BJ (cell line): ENCODE measurements around the gene GLA. TPM values are rescaled to one million over a fixed set of nuclear protein-coding genes. Genes with fewer than 3 reads are reported as not detected.

Experiments used
- CTCF ChIA-PET: fragments of 350-600 bp; formaldehyde crosslinking; extraction: SDS; loops from one replicate; lab custom pipeline; 2021; ENCODE audit warnings: antibody characterized with exemption, inconsistent platforms; lab: Yijun Ruan, JAX
- POLR2A ChIA-PET: fragments of 300-600 bp; sonication (Branson Sonifier 250); formaldehyde crosslinking; extraction: SDS; loops from one replicate; lab custom pipeline; 2021; ENCODE audit warnings: antibody characterized with exemption; lab: Charles Lee
- DNase-seq: peaks from one replicate; pipeline ENCODE4 v3.0.0-alpha.2; 2011; ENCODE audit warnings: low read depth
- H3K27me3 ChIP-seq: 2 replicates; pipeline ENCODE4 v1.6.0; 2011; ENCODE audit warnings: low read length; ENCODE audit not compliant: control insufficient read depth, insufficient read depth
- H3K36me3 ChIP-seq: 2 replicates; pipeline ENCODE4 v1.5.1; 2011; ENCODE audit warnings: low read length; ENCODE audit not compliant: control insufficient read depth, insufficient read depth
- H3K4me3 ChIP-seq: 2 replicates; pipeline ENCODE4 v1.5.1; 2011; ENCODE audit warnings: low read depth, mild to moderate bottlenecking, control low read depth, low read length
- polyA plus RNA-seq: library from polyadenylated mRNA; depleted of rRNA; stranded (reverse); fragments of >200 nt; gene quantifications from 2 replicates; pipeline ENCODE4 v1.2.3, GENCODE V29; 2011
- TF ChIP-seq, protein P1 (sequence below): IDR thresholded peaks from 2 replicates; pipeline ENCODE4 v1.5.1; 2011; ENCODE audit warnings: low read depth, mild to moderate bottlenecking, control low read depth, inconsistent platforms, low read length, moderate library complexity; ENCODE audit not compliant: insufficient read depth

GLA gene
- polyA plus RNA-seq, 1 experiment: 29.2 TPM

- H3K4me3 ChIP-seq: no peak overlapping the region
- no peaks in the 10 kb centered on the region for H3K27me3 ChIP-seq
- H3K36me3 ChIP-seq: no peaks in the 10 kb centered on the region
- CTCF ChIA-PET: no interaction called here
- DNase-seq: no peak
- TF ChIP-seq, protein P1, sequence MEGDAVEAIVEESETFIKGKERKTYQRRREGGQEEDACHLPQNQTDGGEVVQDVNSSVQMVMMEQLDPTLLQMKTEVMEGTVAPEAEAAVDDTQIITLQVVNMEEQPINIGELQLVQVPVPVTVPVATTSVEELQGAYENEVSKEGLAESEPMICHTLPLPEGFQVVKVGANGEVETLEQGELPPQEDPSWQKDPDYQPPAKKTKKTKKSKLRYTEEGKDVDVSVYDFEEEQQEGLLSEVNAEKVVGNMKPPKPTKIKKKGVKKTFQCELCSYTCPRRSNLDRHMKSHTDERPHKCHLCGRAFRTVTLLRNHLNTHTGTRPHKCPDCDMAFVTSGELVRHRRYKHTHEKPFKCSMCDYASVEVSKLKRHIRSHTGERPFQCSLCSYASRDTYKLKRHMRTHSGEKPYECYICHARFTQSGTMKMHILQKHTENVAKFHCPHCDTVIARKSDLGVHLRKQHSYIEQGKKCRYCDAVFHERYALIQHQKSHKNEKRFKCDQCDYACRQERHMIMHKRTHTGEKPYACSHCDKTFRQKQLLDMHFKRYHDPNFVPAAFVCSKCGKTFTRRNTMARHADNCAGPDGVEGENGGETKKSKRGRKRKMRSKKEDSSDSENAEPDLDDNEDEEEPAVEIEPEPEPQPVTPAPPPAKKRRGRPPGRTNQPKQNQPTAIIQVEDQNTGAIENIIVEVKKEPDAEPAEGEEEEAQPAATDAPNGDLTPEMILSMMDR: no peak
- POLR2A ChIA-PET: no interaction called here
These were observed 14.0 kb downstream of the GLA start for GRCh38 chrX:101393530-101394305.

- DNase-seq: no peak
- TF ChIP-seq, protein P1: no peak
- ChIA-PET CTCF (no interaction called here), POLR2A (no interaction called here)
- Histone ChIP-seq H3K4me3 (peak overlapping the region; percentile 70), H3K36me3 (no peaks in the 10 kb centered on the region), H3K27me3 (no peaks in the 10 kb centered on the region; the same call in 1 of the 2 replicates)
These were observed 15.9 kb downstream of the GLA start for GRCh38 chrX:101391831-101392230.

DNA sequence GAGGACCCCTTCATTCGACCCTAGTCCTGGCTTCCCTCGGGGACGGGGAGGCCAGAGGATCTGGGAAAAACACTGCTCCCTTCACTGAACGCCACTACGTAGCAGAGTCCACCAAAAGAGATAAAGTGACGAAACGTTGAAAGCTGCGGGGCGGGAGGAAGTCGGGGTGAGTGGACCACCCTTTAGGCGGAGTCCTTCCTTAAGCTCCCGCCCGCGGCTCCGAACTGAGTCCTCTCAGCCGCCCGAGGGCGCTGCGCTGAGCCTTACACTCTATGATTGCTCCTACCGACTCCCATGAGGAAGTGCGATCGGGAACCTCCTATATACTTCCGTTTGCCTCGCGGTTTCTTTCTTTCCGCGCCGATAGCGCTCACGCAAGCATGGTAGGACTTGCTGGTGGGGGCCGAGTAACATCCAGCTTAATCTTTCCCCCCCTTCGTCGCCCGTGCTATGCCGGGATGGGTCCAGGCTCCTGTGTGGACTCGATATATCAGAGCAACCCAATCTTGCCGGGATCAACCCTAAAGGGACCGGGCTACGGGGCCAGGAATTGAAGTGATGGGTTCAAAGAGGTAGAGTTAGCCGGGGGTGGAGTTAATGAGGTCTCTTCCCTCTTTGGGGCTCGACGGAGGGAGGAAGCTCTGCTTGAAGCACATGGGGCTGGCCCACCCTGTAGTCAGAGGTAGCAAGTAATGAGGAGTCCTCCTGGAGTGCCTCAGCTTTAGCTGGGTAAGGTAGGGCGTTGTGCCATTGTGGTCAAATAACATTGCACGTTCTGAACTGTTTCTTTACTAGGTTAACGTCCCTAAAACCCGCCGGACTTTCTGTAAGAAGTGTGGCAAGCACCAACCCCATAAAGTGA, 16.8 kb downstream of the GLA start, which contains the start of gene RPL36A:
Gene RPL36A (plus strand): TSS at position 348 of the 862 bp plus-strand sequence. CDS start 33 bp downstream, at position 381.
- H3K36me3 ChIP-seq: no peaks in the 10 kb centered on the region
- CTCF ChIA-PET: interaction anchor here (0.6 to 1.7 kb wide), 5 partner anchors 12 to 206 kb away, joined by 3 to 6 read pairs (median 4); partner anchors contain the start of genes GLA and HNRNPH2
- H3K27me3 ChIP-seq: no peaks in the 10 kb centered on the region; the same call in 1 of the 2 replicates
- DNase-seq: peak; percentile 61
- TF ChIP-seq, protein P1: peak; percentile 80
- H3K4me3 ChIP-seq: peak within 1 kb of the TSS; percentile 70
- POLR2A ChIA-PET: interaction anchor here (0.5 kb wide), 1 partner anchor 170 kb away, joined by 6 read pairs; no protein-coding TSS in a partner anchor

- ChIA-PET CTCF (no interaction called here), POLR2A (no interaction called here)
- Histone ChIP-seq H3K4me3 (no peak overlapping the region), H3K36me3 (no peaks in the 10 kb centered on the region), H3K27me3 (no peaks in the 10 kb centered on the region; the same call in 1 of the 2 replicates)
- DNase-seq: no peak
- TF ChIP-seq, protein P1: no peak
These were observed 19.1 kb downstream of the GLA start for GRCh38 chrX:101388604-101389003.

GRCh38 chrX:101386542-101386885, 21.2 kb downstream of the GLA start:
- ChIA-PET CTCF (no interaction called here), POLR2A (no interaction called here)
- TF ChIP-seq, protein P1: no peak
- Histone ChIP-seq H3K27me3 (no peaks in the 10 kb centered on the region; the same call in 1 of the 2 replicates), H3K36me3 (no peaks in the 10 kb centered on the region), H3K4me3 (no peak overlapping the region)
- no peak for DNase-seq
